SK-N-MC (cell line): ENCODE measurements around the gene CTBP2.

Experiments
- EZH2 ChIP-seq: fragments of 200-600 bp; sonication (generic); IDR thresholded peaks from one replicate; pipeline ENCODE4 v1.6.1; 2017; ENCODE audit warnings: antibody characterized with exemption
- POLR2AphosphoS5 ChIP-seq: IDR thresholded peaks from 2 replicates; pipeline ENCODE4 v1.6.1; 2012; ENCODE audit warnings: mild to moderate bottlenecking, low read depth, low read length, borderline replicate concordance

DNA sequence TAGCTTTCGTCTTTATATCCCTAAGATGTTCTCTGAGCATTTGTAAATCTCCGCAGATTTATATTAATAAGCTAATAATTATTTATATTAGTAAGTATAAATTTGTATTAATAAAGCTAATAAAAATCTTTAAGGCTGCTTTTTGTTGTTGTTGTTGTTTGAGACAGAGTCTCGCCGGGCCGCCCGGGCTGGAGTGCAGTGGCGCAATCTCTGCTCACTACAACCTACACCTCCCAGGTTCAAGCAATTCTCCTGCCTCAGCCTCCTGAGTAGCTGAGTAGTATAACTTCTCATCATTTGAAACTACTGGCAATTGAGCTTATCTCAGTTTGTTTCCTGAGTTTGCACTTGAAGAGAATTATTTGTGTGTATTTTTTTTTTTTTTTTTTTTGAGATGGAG is 223.6 kb downstream of the CTBP2 start:
- no peak for TF ChIP-seq EZH2
- no peak for TF ChIP-seq POLR2AphosphoS5
